Measurements from ENCODE around the gene TULP4.
A peak's percentile ranks its signal among the peaks of the same experiment; 100 is the strongest.
"Not testable (repeated sequence)": the region's sequence is repeated elsewhere in the genome, so short reads cannot be mapped to it uniquely, and the experiment has no call there.

TULP4 gene

DNA sequence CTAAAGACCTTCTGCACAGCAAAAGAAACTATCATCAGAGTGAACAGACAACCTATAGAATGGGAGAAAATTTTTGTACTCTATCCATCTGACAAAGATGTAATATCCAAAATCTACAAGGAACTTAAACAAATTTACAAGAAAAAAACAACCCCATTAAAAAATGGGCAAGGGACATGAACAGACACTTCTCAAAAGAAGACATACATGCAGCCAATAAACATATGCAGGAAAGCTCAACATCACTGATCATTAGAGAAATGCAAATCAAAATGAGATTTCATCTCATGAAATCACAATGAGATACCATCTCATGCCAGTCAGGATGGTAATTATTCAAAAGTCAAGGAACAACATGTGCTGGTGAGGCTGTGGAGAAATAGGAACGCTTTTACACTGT, 215.6 kb downstream of the TULP4 start:
- not testable (repeated sequence) for DNase-seq (ENCODE audit: low read depth, low spot score)

DNA sequence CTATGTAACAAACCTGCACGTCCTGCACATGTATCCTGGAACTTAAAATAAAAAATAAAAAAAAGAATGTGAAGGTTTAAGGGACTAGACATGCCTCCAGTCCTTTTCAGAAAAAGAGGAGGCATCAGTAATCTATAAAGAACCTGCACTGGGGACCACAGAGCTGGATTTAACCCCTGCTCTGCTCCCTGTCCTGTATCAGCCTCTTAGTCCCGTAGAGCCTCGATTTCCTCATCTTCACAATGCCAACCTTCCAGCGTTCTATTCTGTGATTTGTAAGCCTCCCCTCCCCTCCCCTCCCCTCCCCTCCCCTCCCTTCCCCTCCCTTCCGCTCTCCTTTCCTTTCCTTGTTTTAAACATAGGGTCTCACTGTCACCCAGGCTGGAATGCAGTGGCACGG, 216.6 kb downstream of the TULP4 start:
- no peak for DNase-seq (ENCODE audit: low read depth, low spot score)

DNA sequence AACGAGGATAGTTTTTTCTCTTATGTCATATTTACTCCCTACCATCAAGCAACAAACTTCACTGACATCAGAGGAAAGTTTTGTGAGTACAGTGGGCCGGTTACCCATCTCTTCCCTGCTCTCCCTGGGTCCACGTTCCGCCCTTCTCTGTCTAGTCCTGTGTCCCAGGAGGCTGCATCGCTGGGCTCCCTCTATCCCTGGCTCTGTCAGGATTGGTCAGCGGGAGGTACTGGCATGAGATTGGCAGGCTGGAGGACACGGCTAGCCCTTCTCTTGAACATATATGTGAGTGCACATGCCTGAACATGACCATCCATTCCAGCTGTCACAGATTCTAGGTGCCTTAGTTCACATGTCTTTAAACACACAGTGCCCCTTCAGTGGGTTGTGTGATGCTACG, 217.4 kb downstream of the TULP4 start:
- no peak for DNase-seq (ENCODE audit: low read depth, low spot score)

DNA sequence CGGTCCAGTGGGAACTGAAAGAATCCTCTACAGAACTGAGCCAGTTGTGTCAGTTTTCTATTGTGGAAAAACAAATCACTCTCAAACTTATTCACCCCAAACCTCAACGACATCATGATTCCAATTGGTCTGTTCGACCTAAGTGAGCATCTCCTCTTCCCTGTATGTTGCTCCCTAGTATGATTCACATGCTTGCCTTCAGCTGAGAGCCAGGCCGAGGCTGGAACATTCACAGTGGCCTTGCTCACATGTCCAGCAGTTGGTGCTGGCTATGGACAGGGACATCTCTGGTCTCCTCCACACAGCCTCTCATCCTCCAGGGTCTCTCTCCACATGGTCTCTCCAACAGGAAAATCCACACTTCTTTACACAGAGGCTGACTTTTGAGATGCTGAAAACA, 219.3 kb downstream of the TULP4 start:
- no peak for DNase-seq (ENCODE audit: low read depth, low spot score)

DNA sequence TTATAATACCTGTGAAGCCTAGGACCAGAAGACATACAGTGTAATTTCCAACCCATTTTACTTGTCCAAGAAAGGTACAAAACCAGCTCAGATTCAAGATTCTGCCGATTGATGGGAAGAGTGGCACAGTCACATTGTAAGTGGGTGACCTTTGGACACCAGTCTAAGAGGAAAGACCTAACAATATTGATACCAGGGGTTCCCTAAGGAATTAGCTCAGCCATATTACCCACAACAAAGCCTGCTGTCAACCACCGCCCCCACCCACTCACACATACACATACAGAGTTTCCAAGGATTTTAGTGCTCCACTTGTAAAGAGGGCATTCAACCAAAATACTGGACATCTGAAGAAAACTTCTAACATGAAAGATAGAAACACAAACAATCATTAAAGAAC, 219.7 kb downstream of the TULP4 start:
- no peak for DNase-seq (ENCODE audit: low read depth, low spot score)

GRCh38 chr6:158536084-158536890, 224.0 kb downstream of the TULP4 start:
- DNase-seq (ENCODE audit: low read depth, low spot score) = peak; percentile 90

- peak; percentile 69 for DNase-seq (ENCODE audit: low read depth, low spot score)
Measured at GRCh38 chr6:158536891-158537798, 224.9 kb downstream of the TULP4 start.

DNA sequence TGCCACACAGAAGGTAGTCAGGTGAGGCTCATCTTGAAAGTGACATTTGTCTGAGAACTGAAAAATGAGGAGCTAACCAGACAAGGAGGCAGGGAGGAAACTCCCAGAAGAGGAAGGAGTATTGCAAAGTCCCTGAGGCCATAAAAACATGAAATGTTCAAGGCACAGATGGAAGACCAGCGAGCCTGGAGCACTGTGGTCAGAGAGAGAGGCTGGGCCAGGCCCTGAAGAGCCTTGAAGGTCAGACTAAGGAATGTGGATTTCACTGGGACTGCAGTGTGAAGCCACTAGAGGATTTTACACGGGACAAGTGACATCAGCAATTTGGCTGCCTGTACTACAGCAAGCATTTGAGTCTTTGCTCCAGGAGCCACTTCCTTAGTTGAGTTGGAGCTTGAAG, 226.5 kb downstream of the TULP4 start:
- DNase-seq (ENCODE audit: low read depth, low spot score) = no peak

DNA sequence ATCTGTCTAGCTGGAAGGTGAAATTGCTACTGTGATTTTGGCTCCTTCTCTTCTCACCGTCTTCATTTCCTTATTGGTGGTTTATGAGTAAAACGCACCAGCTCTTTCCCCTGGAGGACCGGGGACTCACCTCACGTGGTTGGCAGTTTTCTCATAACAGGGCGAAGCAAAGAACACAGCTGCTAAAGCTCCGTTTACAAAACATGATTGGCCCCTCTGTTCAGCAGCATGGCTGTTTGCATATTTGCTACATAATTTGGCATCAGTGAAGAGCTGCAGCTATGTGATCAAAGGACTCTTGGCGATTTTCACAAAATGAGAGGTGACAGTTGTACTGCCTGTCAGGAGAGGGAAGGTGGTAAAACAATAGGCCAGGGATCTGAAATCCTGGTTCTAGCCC, 227.1 kb downstream of the TULP4 start:
- no peak for DNase-seq (ENCODE audit: low read depth, low spot score)

- no peak for DNase-seq (ENCODE audit: low read depth, low spot score)
Measured at GRCh38 chr6:158539881-158540280, 227.6 kb downstream of the TULP4 start.

GRCh38 chr6:158543606-158544185, 231.4 kb downstream of the TULP4 start:
- DNase-seq (ENCODE audit: low read depth, low spot score) = no peak

DNA sequence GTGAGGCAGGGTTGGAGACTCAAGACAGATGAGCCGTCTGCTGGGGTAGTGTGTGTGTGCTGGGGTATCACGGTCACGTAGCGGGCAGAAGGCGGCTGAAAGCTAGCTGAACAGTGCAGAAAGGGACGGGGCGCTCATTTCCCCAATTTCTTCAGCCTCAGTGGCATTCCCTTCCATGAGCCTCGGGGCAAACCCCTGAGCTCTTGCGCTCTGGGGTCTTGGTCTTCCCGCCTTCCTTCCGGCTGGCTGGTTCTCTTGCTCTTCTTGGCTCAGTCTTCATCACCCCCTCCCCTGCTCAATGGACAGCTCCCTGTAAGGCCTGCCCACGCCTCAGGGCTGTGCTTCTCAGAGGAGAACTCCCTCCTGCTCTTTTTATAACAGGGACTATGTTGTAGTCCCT, 232.2 kb downstream of the TULP4 start:
- peak; percentile 49 for DNase-seq (ENCODE audit: low read depth, low spot score)

DNA sequence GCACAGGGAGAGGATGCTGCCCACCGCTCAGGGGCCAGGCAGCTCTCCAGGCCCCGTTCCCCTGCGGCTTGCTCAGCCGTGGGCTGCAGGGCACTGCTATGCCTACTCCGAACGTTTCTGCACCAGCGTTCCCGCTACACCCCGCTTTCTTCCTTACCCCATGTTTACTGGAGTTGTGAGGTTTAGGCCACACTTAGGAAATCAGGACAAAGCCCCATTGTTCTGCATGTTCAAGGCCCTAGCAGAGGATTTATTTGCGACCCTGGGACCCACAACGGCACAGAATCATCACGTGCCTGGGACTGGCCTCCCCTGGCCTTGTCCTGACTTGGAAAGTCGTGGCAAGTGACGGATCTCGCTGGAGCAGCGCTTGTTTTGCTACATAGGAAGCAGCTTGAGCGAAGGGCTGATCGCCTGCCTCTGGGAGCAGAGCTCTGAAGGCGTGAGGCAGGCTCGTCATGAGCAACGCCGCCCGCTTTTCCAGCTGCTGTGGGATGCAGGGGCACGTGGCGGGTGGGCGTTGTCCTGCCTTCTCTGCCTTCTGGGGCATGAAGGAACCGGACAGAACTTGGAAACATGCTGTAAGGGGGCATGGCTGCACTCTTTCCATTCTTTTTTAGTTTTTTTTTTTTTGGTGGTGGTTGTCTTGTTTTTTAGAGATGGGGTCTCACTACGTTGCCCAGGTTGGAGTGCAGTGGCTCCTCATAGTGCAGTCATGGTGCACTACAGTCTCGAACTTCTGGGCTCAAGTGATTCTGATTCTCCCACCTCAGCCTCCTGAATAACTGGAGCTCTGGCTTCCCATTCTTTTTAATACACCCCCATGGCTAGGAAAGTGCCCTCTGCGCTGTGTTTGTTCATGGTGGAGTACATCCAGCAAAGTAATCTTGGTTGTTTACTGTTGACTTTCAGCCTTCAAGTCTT, 233.0 kb downstream of the TULP4 start:
- DNase-seq (ENCODE audit: low read depth, low spot score) = no peak

DNA sequence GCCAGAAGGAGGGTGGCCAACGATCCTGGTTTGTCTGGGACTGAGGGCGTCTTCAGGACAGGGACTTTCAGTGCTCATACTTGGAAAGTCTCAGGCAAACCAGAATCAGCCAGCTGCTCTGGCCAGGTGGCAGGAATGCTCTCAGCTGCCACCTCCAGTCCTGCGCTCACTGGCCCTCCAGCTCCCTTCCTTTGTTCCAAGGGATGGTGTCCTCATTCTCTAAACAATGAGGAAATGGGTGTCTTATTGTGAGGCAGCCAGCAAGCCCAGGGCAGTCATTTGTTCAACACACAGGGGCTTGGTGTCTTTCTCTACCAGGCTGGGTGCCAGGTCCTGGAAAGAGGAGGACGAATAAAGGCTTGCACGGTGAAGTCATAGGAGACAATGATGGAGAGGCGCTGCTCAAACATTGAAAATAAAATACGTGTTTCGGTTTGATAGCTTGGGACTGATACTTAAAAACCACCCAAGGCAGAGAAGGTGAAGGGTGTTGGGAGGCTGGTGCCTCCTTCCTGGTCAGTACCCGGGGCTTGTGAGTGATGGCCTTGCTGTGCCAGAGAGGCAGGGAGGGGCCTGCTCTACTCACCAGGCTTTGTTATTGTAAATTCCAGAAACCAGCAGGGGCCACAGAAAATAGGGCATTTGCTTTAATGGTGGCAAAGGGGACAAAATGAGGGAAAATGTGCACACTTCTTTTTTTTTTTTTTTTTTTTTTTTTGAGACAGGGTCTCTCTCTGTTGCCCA, 236.3 kb downstream of the TULP4 start:
- DNase-seq (ENCODE audit: low read depth, low spot score) = peak; percentile 52

DNA sequence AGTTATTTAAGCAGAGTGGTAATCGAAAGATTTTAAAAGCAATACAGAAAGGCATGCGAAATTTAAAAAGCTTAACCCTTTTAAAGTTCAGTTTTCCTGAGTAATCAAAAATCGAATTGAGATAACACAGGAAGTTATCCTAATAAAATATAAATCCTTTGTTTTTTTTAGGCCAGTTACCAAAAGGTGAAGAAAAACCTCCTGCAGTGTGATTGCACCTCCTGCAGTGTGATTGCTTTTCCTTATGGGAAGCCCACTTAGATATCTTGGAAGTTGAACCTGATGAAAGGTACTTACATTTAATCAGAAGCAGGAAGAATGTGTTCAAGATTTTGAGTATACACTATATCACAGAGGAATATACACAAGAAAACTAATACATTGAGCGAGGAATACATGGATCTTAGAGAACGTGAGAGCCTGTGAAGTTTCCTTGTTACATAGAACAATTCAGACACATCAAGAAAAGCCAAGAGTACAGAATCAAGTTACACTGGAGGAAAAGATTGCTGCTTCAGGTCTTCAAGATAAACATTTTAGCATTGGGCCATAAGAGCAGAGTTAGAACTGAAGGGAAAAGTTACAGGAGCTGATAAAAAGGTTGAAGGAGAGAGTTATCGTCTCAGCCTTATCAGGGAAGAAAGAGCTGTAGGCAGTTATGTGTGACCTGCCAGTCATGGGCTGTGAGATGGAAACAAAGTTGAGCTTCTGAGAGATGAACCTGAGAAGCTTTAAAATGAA, 240.0 kb downstream of the TULP4 start:
- no peak for DNase-seq (ENCODE audit: low read depth, low spot score)

- no peak for DNase-seq (ENCODE audit: low read depth, low spot score)
Measured at GRCh38 chr6:158552796-158553138, 240.5 kb downstream of the TULP4 start.

- no peak for DNase-seq (ENCODE audit: low read depth, low spot score)
Measured at GRCh38 chr6:158554611-158555361, 242.5 kb downstream of the TULP4 start.

GRCh38 chr6:158556113-158556512, 243.8 kb downstream of the TULP4 start:
- DNase-seq (ENCODE audit: low read depth, low spot score) = no peak

GRCh38 chr6:158557110-158557509, 244.8 kb downstream of the TULP4 start:
- not testable (repeated sequence) for DNase-seq (ENCODE audit: low read depth, low spot score)
